GM18499 (cell line): ENCODE measurements around the gene STAT5A.
"Not testable (repeated sequence)": the region's sequence is repeated elsewhere in the genome, so short reads cannot be mapped to it uniquely, and the experiment has no call there.

ENCODE experiments used
- ATAC-seq: cut with Tn5 transposase; IDR thresholded peaks from one replicate; pipeline ENCODE4 v1.9.1; 2021; ENCODE audit warnings: moderate number of reproducible peaks; ENCODE audit not compliant: insufficient read depth, unreplicated experiment

STAT5A gene

DNA sequence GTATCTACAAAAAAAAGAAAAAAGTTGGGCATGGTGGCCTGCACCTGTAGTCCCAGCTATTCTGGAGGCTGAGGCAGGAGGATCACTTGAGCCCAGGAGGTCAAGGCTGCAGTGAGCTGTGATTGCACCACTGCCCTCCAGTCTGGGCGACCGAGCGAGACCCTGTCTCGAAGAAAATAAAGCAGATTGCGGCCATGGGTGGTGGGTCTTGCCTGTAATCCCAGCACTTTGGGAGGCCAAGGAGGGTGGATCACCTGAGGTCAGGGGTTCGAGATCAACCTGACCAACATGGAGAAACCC lies 16.7 kb downstream of the STAT5A start:
- not testable (repeated sequence) for ATAC-seq

DNA sequence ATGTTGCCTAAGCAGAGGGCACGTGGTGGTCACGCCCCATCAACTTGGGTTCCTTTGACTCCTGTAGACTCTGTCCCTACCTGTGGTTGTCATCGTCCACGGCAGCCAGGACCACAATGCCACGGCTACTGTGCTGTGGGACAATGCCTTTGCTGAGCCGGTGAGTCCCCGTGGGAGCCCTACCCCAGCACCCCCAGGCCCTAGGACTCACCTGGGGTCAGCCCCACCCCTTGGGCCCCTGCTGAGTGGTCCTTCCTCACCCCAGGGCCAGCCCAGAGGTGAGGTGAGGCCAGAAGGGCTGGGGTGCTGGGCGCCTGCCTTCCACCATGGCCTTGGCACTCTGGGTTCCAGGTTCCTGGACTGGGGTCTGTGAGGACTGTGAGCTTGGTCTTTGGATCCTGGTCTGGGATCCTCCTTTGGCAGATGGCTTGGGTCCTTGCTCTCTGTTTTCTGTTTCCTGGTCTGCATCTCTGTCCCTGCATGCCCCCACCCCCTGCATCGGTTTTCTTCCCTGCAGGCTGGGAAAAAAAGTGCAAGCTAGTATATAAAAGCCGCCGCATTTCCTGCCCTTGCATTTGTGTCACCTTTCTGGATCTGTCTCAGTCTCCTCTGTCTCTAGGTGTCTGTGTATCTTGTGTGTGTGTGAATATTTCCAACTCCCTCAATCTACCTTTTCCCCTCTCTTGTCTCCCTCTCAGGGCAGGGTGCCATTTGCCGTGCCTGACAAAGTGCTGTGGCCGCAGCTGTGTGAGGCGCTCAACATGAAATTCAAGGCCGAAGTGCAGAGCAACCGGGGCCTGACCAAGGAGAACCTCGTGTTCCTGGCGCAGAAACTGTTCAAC lies 17.5 kb downstream of the STAT5A start:
- ATAC-seq, result no peak

DNA sequence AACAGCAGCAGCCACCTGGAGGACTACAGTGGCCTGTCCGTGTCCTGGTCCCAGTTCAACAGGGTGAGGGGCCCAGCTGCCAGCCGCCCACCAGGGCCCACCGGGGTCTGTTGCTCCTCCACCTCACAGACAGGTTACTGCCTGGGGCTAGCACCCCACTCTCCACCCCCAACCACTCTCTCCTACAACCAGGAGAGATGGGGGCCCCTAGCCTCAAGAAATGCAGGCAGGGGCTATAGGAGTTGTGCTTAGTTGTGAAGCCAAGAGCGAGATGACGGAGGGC lies 18.0 kb downstream of the STAT5A start:
- ATAC-seq, result no peak

GRCh38 chr17:42307362-42307927 lies 19.1 kb downstream of the STAT5A start:
- ATAC-seq, result no peak

DNA sequence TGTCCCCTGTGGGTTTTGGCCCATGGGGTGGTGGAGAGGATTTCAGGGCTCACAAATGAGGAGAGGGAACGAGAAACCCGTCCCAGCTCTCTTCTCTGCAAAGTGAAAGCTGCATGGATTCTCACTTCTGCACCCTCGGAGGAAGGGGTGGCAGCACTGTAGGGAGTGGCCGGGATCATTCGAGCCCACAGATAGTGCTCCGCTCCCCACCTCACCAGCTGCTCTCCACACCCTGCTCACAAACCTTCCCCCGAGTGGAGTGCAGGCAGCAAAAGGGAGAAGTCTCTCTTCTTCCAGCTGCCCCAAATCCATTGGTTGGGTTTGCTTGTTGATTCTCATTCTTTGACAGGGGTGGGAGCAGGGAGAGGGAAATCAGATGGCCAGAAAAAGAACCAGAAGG lies 20.1 kb downstream of the STAT5A start:
- no peak for ATAC-seq

GRCh38 chr17:42309142-42309541 lies 20.8 kb downstream of the STAT5A start:
- no peak for ATAC-seq

DNA sequence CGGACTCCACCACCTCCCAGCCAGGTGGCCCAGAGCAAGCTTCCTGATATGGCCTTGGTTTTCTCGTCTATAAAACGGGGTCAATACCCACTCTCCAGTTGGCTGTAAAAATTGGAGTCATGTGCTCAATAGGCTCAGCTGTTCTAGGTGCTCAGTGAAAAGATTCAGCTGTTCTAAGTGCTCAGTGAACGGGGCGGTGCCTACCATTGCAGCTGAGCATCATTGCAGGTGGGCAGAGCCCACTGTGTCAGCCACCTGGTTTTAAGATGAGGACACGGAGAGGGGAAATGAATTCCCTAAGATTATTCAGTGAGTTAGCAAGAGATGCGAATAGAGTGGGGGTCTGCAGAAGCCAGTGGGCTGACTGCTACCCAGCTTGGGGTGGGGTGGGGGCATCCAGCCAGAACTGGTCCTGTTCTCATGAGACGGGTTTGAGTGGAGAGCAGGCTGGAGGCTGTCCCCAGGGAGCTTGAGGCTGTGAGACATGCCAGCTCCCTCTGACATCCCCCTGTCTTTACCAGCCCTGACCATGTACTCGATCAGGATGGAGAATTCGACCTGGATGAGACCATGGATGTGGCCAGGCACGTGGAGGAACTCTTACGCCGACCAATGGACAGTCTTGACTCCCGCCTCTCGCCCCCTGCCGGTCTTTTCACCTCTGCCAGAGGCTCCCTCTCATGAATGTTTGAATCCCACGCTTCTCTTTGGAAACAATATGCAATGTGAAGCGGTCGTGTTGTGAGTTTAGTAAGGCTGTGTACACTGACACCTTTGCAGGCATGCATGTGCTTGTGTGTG lies 21.9 kb downstream of the STAT5A start:
- ATAC-seq, result no peak

DNA sequence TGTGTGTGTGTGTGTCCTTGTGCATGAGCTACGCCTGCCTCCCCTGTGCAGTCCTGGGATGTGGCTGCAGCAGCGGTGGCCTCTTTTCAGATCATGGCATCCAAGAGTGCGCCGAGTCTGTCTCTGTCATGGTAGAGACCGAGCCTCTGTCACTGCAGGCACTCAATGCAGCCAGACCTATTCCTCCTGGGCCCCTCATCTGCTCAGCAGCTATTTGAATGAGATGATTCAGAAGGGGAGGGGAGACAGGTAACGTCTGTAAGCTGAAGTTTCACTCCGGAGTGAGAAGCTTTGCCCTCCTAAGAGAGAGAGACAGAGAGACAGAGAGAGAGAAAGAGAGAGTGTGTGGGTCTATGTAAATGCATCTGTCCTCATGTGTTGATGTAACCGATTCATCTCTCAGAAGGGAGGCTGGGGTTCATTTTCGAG lies 22.5 kb downstream of the STAT5A start:
- no peak for ATAC-seq

DNA sequence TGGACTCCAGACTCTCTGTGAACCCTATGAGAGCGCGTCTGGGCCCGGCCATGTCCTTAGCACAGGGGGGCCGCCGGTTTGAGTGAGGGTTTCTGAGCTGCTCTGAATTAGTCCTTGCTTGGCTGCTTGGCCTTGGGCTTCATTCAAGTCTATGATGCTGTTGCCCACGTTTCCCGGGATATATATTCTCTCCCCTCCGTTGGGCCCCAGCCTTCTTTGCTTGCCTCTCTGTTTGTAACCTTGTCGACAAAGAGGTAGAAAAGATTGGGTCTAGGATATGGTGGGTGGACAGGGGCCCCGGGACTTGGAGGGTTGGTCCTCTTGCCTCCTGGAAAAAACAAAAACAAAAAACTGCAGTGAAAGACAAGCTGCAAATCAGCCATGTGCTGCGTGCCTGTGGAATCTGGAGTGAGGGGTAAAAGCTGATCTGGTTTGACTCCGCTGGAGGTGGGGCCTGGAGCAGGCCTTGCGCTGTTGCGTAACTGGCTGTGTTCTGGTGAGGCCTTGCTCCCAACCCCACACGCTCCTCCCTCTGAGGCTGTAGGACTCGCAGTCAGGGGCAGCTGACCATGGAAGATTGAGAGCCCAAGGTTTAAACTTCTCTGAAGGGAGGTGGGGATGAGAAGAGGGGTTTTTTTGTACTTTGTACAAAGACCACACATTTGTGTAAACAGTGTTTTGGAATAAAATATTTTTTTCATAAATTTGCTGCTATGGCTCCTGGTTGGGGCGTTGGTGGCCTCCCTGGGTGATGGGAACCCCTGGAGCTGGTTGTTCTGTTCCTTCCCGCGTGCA lies 23.1 kb downstream of the STAT5A start:
- ATAC-seq, result no peak

DNA sequence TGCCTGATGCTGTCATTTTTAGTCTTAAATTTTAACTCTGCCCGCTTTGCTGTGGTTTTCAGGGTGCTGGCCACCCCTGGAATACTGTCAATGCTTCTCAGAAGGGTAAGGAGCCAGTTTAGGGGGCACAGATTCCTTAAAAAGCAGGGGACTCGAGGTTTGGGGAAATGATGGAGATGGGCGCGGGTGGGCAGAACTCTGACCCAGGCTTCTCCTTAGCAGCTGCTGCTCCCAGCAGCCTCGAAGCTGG lies 23.7 kb downstream of the STAT5A start:
- no peak for ATAC-seq

DNA sequence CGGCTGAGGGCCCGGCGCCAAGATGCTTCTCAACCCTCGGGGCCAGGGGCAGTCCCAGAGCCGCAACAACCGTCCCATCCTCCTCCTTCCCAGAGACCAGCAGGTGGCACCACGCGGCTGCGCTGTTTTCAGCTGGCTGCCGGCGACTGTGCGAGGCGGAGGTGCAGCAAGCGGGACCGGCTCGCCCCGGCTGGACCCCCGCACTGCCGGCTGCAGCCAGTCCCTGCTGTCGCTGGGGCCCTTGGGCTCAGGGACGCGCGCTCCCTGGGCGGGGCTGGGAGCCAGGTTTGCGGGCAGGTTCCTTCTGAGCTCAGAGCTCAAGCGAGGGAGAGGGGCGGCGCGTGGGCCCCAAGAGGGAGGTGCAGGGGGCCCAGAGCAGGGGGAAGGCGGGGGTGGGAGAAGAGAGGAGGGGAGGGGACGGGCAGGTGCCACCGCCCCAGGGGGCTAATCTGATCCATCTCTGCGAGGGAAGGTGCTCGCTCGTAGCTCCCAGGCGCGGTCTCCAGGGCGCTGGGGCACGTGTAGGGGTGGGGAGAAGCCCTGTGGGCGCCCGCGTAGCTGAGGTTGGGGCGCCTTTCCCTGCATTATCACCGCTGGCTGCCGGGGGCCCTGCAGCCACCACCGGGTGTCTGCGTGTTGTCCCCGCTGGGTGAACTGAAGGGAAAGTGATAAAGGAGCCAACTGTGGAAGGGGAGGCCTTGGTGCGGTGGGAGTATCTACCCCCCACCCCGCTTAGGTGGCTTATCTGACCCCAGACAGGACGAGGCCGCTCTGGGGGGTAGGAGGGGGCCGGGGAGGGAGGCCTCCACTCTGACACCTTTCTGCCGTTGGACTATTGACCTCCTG lies 24.2 kb downstream of the STAT5A start:
- no peak for ATAC-seq

- ATAC-seq, result no peak
Observed at GRCh38 chr17:42313389-42313772, 25.1 kb downstream of the STAT5A start.

- no peak for ATAC-seq
Observed at GRCh38 chr17:42313773-42314566, 25.7 kb downstream of the STAT5A start.

- no peak for ATAC-seq
Observed at GRCh38 chr17:42315402-42316156, 27.3 kb downstream of the STAT5A start.

- no peak for ATAC-seq
Observed at GRCh38 chr17:42316755-42317154, 28.5 kb downstream of the STAT5A start.

DNA sequence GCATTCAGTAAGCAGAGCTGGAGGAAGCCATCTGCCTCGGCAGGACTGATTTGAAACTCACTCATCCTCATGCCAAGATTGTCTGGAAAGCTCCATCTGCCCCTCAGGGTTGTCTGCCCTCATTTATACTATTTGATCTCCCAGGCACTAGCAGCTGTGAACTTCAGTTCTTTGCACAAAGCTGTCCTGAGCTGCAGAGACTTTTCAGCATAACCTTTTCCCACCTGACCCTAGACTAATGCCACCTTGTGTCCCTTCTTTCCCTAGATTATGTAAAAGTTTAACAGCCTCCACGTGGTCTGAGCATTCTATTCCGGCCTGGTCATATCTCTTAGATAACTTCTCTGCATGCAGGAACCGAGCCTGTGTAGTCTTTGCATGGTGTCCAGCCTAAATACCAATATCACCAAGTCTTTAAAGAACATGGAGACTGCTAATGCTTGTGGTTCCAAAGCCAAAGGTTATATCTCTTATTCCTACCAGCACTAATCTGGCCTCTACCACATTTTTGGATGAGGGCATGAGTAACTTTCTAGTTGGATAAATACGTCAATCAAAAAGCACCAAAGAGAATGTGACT lies 29.1 kb downstream of the STAT5A start:
- ATAC-seq, result no peak

DNA sequence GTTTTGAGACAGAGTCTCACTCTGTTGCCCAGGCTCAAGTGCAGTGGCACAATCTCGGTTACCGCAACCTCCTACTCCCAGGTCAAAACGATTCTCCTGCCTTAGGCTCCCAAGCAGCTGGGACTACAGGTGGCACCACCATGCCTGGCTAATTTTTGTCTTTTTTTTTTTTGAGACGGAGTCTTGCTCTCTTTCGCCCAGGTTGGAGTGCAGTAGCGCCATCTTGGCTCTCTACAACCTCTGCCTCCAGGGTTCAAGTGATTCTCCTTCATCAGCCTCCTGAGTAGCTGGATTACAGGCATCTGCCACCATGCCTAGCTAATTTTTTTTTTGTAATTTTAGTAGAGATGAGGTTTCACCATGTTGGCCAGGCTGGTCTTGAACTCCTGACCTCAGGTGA lies 29.7 kb downstream of the STAT5A start:
- not testable (repeated sequence) for ATAC-seq

DNA sequence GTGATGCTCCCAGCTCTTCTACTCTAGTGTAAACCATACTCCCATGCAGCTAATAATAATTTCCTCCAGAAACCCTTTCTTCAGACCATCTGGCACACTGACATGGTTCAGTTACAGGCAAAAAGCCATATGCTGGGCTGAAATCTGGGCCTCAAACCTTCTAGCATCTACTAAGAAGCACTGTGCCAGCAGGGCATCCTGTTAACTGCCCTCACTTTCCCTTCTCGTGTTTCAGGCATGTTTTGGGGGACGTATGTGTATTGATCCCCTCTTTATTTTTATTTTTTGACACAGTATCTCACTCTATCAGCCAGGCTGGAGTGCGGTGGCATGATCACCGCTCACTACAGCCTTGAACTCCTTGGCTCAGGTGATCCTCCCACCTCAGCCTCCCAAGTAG lies 33.3 kb downstream of the STAT5A start:
- ATAC-seq, result no peak
